Right ventricle myocardium inferior (tissue), 1 donor: ENCODE data around the gene ATPAF1. TPM values are rescaled to one million over a fixed set of nuclear protein-coding genes. Genes with fewer than 3 reads are reported as not detected.

ENCODE experiments used
- ATAC-seq: fragments of 200-7000 bp; cut with Tn5 transposase; one replicate; pipeline ENCODE4 v1.9.1; 2020; ENCODE audit warnings: mild to moderate bottlenecking, moderate library complexity
- DNase-seq: peaks from one replicate; pipeline ENCODE4 v3.0.0; 2021; ENCODE audit errors: missing footprints
- intact Hi-C: fragments of 100-400 bp; cut with DNase I; formaldehyde crosslinking; loops from one replicate; pipeline ENCODE4 v1.11.0; 2022
- total RNA-seq: library from RNA; stranded (reverse); fragmentation: NEBNext Ultra II Directional; extraction: Animal tissue kit (Norgen Biotek cat#: 25700); gene quantifications from one replicate; pipeline ENCODE4 v1.2.1, GENCODE V29; 2021
- donor health status: DM: no; HTN: yes; CAD: no; lungs with severe emphysema.

Gene ATPAF1
- total RNA-seq, 1 donor from 2014 or later, result 191 TPM

DNA sequence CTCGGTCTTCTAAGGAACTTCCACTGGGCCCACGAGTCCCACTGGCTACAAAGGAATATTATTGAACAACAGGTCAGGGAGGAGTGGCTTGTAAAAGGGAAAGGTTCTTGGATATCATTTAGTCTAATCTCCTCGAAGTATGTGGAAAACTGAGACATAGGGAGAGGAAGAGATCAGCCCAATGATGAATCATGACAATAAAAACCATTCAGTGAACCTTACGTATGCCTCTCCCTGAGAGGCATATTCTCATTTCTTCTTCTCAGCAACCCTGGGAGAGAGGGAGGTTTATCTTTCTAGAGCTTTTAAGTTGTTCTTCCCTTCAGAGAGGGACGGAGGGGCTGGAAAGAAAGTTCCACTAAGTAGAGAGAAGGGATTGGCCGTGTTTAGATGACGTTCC lies 46.2 kb downstream of the ATPAF1 start:
- intact Hi-C loops, result no loop called here
- ATAC-seq (no peak), DNase-seq (no peak)

DNA sequence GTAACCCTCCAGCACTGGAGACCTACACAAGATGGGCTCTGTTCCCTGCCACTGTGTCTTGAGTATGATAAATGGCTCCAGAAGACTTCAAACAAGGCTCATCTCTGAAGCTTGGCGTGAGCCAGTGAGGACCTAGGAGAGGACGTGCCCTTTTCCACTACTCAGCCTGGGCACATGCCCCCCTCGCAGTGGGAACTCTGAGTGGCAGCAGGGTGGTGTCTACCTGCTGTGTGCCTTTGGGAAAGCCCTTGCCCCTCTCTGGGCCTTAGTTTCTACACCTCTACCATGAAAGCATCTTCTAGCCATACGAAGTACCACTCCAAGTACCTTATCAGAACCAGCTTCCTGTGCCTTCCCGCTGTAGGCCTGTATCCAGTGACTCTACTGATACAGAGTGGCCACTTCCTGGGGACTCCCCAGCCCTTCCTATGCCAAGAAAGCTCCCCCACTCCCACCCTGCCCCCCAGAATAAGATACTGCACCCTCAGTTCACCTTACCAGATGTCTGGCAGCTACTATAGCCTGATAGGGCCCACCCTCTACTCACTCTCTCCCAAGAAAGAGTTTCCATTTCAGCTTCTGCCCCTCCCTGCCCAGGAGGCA lies 48.4 kb downstream of the ATPAF1 start:
- intact Hi-C loops, result loop anchor here (5.0 kb wide), 1 partner anchor 48 kb away; the partner anchor contains the start of gene ATPAF1
- DNase-seq (no peak), ATAC-seq (no peak)

DNA sequence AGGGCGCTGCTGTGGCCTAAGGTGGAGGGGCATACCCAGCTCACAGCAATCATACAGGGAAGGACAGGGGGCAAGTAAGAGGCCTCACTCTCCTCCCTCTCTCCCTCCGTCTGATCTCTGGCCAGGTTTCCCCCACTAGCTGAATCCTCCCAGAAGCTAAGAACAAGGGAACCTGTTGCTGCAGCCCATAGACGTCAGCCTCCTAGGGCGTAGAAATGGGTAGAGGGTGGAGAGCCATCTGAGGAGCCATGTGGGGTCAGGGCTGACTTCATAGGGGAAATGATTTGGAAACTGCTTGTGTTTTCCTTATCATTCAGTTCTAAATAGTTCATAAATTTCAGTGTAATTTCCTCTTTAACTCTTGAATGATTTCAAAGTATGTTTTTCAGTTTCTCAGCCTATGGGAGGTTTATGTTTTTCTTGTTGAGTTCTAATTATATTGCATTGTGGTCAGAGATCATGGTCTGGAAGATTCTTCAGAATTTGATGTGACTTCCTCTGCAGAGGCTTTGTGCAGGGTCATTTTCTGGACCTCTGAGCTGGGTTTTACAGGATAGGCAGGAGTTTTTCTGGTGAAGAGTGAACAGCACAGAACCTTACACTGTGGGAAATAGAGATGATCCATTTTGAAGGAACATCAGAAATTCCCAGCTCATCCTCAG lies 49.3 kb downstream of the ATPAF1 start:
- ATAC-seq (no peak), DNase-seq (no peak)
- intact Hi-C loops, result loop anchor here (5.0 kb wide), 1 partner anchor 48 kb away; the partner anchor contains the start of gene ATPAF1

DNA sequence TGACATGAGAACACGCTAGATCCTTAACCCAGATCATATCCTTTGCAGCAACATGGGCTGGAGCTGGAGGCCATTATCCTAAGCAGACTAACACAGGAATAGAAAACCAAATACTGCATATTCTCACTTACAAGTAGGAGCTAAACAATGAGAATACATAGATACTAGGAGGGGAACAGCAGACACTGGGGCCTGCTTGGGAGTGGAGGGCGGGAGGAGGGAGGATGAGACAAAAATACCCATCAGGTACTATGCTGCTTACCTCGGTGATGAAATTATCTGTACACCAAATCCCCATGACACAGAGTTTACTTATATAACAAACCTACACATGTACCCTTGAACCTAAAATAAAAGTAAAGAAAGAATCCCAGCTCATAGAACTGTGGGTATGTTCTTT lies 50.3 kb downstream of the ATPAF1 start:
- ATAC-seq, result no peak

DNA sequence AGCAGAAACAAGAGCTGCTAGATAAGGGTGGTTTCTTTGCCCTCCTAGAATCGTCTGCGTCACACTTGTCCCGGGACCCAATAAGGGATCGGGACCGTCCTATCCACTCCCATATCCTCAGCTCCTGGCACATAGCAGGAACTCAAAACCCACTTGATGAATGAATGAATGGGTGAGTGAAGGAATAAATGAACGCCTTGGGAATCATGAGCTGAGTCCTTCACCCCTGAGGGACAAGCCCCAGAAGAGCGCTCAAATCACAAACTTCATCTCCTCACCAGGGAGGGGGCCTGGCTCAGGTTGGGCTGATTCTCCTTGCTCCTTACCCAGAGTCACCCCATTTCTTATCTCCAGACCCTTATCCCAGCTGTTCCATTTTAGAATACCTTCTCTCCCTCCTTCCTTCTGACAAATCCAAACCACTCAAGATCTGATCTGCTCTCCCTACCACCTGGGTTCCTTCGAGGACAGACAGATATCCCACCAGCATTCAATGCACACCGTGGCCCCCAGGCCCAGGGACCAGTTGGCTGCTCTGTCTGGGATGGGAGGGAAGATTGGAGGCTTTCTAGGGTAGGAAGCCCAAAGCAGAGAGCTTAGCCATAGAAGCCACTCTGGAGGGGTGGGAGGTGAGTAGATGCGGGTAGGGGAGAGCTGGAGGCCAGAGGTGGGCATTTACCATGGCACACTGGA lies 50.9 kb downstream of the ATPAF1 start:
- peak; percentile 40 for ATAC-seq
- DNase-seq, result no peak
- intact Hi-C loops, result loop anchor here (2.0 to 5.0 kb wide), 2 partner anchors 50 to 102 kb away; partner anchors contain the start of genes ATPAF1 and EFCAB14

More for the DNA sequence above, 50.3 kb downstream of the ATPAF1 start:
- DNase-seq, result no peak
- intact Hi-C loops, result loop anchor here (2.0 to 5.0 kb wide), 2 partner anchors 49 to 101 kb away; partner anchors contain the start of genes ATPAF1 and EFCAB14

DNA sequence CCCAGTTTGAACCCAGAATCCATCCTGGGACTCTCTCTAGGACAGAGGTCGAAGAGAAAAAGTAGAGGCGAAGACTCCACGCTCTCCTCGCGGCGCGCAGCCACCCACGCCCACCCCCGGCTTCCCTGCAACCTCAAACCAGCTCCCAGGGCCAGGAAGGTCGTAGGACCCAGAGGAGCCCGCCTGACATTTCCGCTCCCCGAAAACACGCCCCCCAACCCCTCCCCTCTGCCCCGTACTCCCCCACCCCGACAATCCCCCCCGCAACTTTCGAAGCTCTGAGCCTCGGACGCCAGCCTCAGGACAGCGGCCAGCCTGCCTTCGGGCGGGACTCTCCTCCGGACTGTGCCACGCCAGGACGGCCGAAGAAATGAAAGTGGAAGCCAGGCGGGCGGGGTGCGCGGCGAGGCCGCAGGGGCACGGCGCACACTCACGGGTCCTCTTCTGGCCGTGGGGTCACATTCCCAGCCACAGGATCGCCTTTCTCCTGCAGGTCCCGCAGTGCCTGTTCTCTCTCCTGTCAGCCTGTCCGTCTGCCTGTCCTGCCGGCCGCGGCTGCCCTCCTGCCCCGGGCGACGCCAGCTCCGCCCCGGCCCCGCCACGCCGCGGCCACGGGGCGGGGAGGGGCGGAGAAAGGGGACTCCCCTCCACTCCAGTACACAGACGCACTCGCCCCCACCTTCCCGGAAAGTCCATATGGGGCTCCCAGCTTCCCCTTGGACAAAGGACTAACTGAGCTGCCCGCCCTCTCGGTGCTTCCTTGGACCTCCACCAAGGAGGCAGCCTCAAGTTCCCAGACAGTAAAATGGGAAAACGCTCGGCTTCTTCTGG lies 51.7 kb downstream of the ATPAF1 start, which contains the start of gene MOB3C:
Gene MOB3C, minus strand, starts transcription at position 535 of the 831 bp plus-strand sequence. CDS start 3,490 bp downstream, outside the sequence.
- DNase-seq (peak; percentile 94), ATAC-seq (peak; percentile 94)
- intact Hi-C loops, result loop anchor here (2.0 to 5.0 kb wide), 2 partner anchors 51 to 102 kb away; partner anchors contain the start of genes ATPAF1 and EFCAB14

DNA sequence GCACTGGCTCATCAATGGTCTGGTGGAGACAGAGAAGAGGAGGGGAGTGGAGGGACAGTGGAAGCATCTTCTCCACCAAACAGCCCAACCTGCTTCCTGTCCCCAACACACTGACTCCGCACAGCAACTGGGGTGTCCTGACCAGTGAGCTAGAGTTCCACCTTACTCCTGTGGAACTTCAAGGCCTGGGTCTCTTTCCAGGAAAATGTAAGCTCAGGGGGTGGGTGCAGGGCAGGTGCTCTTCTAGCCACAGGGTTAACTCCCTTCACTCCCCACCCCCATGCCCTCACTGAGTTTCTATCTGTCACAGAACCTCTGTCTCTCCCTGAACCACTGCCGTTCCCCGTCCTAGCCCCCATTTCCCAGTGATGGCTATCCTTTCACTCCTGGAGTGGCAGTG lies 52.4 kb downstream of the ATPAF1 start:
- intact Hi-C loops, result loop anchor here (2.0 to 5.0 kb wide), 2 partner anchors 52 to 103 kb away; partner anchors contain the start of genes ATPAF1 and EFCAB14
- ATAC-seq (no peak), DNase-seq (no peak)

DNA sequence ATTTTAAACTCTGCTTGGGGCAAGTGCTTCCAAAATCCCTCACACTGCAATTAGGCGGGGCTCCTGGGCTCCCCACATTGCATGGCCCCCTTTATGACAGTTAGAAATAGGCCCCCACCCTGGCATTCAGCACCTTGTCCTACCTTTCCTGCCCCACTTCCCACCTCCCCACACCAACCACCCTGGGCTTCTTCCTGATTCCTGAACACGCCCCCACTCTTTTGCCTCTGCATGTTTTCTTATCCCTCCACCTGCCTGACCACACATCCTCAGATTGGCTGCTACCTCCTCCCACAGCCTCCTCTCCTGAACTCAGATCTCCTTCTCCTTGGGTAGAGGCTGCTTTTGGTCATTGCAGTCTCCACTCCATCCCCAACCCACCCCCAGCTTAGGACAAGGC lies 53.1 kb downstream of the ATPAF1 start:
- ATAC-seq, result no peak
- no peak for DNase-seq
- intact Hi-C loops, result loop anchor here (5.0 kb wide), 1 partner anchor 52 kb away; the partner anchor contains the start of gene ATPAF1

DNA sequence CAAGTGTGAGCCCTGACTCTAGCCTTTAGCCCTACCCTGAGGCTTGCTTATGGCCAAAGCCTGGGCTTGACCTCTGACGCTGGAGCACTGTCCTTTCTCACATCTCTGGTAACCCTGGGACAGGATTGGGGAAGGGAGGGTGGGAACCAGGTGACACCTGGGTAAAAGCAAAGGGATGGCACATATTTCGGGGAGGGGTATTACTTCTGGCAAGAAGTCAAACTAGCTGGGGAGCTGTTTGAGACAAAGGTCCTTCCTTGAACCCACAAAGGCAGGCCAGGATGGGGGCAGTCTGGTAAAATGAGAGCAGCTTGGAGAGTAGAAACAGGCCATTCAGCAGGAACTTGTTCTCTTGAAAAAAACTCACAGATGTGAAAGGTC lies 53.6 kb downstream of the ATPAF1 start:
- no peak for ATAC-seq
- DNase-seq, result no peak
- intact Hi-C loops, result no loop called here

DNA sequence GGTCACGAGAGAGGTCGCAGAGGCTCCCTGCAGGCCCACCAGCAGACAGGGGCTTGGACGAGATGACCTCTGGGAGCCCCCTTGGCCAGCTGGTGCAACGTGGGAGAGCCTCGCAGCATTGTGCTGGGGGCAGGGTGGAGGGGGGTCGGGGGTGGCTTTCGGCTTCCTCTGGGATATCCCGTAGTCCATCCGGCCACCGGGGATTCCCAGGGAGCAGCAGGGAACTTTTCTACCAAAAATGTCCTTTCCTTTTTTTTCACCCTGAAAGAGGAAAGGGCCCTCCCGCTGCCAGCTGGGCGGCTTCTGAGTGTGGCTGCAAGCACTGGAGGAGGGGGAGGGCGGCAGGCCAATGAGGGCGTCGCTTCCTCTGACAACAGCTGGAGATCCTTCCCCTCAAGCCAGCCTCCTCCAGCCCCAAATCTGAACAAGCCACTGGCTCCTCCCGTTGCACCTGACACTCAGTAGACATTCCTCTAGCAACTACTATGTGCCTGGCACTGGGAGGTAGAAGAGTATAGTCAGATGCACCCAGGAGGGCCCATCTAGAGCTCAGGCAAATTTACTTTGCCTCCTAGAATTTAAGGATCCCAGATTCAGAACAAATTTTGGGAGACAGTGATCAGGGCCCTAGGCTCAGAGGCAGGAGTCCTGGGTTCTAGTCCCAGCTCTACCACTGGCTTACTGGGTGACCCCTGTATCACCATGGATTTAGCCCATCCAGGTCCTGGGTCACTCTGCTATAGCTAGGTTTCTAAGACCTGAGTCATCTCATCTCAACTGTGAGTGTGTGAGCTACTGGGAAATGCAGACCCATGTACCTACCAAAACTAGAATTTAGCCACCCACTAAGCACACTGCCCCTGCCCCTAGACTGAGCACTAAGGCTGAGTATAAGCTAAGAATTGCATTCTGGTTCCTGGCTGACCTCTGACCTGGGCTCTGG lies 54.2 kb downstream of the ATPAF1 start:
- DNase-seq (peak; percentile 97), ATAC-seq (peak; percentile 75)
- intact Hi-C loops, result no loop called here

DNA sequence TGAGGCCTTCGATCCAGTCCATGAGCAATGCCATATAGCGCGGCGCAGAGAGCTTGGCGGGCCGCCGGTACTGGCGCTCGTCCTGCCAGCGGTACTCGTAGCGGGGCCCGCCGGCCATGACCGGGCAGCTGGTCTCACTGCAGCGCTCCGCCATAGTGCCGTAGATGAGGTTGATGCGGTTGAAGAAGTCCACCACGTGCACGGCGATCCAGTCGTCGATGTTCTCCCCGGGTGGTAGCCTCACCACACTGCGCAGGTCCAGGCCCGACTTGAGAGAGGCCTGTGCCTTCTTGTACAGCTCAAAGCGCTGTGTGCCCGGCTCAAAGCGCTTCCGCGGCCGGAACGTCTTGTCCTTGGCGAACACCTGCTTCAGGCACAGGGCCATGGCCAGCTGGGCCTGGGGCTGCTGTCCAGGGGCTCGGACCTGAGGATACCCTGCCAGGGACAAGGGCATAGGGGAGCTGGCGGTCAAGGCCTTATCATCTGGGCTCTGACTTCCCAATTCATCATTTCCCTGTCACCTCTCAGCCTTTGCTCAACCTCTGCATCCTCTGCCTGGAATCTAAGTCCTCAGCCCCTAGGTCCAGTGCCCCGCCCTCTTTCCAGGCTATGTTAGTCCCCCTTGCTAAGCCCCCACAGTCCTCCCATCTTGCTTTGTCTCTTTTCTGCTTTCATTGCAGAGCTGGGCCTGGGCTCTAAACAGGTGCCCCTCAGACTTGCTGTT lies 55.1 kb downstream of the ATPAF1 start:
- ATAC-seq, result peak; percentile 6
- intact Hi-C loops, result no loop called here
- no peak for DNase-seq

DNA sequence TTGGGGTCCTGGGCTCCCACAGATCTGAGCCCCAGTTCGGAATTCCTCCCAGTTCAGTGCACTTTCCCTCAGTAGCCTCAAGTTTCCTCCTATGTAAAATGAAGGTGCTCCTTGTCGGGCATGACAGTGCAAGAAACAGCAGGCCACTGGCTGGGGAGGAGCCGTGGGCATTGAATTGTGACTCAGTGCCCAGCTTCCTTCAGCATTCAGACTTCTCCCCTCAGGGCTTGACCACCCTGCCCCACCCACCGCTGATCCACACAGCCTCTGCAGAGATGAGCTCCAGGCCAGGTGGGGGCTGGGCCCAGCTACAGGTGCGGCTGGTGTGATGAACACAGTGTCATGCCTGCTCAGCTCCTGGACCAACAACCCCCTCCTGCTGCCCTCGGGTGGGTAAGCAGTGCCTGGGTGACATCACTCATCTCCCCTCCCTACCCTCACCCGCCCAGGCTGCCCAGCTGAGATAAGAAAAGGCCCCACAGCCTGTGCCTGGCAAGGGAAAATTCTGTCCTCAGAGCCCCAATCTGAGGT lies 56.4 kb downstream of the ATPAF1 start:
- ATAC-seq, result no peak
- intact Hi-C loops, result no loop called here
- no peak for DNase-seq

DNA sequence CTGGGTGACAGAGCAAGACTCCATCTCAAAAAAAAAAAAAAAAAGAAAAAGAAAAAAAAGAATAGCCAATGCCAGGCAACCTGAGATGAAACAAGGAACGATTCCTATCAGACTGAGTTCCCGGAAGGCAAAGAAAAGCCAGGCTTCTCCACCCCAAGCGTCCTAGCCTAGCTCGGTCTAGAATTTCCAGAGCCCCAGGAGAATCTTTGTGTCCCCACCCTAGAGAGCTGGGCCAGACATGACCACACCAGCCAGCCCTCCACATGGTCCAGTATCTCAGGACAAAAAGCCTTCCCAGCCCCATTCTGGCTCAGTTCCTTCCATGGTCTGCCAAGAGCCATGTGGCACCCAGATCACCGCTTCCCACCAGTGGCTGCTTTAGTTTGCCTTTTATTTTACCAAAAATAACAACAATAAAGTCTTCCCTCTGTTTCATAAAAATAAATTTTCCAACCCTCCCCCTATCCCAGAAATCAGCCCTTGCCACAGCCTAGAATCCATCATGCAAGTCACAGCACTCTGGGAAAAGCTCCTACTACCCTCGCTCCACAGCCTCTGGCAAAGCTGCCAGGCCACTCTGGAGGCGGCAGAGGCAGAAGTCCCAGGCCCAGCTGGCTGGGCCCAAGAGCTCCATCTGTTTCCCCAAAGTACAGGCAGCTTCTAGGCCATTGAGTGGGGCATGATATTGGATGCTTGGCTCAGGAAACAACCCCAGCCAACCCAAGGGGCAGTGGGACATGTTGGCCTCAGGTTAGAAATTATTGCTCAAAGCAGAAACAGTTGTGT lies 60.6 kb downstream of the ATPAF1 start:
- peak; percentile 53 for ATAC-seq
- intact Hi-C loops, result no loop called here
- no peak for DNase-seq

DNA sequence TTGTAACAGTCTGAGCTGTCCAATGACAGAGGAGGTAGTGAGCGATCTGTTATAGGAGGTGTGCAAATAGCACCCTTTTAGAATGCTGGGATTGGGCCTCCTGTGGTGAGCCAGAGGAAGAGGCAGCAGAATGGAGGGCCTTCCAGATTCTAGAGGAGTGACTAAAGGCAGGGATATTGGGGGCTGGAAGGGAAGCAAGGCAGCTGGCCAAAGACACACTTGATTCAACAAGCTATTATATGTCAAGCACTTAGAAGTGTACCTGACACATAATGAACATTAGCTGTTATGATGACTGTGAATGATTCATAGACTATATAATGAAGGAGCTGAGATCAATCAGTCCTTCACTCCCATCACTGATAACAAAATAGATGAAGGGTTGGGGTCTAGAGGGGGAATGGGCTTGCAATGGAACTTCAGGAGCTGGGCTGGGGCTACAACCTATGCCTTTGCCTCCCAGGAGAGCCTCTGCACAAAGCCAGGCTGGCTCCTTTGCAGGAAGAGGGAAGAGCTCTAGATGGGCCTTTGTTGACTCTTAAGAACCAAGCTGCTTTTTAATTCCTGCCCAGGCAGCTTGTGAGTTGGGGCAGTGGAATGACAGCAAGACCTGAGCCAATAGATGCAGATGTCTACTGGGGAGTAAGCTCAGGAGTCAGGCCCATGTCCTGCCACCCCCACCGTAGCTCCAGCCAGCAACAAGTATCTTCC lies 61.8 kb downstream of the ATPAF1 start:
- intact Hi-C loops, result no loop called here
- ATAC-seq, result no peak
- DNase-seq, result no peak

DNA sequence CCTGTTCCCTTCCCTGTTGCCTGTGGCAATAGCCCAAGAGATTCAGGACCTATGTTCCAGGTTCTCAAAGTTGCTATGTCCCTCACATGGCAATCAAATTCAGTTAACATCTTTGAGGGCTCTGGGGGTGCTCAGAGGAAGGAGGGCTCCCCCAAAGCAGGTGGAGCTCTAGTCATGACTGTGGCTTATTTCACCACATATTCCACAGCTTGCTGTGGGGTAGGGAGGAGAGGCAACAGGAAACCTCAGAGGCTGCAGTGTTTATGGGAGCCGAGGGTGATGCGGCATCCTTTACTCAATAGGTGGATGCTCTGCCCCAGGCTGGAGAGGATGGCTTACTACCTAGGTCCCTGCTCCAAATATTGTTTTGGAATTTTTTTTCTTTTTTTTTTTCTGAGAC lies 62.9 kb downstream of the ATPAF1 start:
- intact Hi-C loops, result no loop called here
- ATAC-seq (no peak), DNase-seq (no peak)
